G401 (cell line): ENCODE data around the gene CXCL8. TPM values are rescaled to one million over a fixed set of nuclear protein-coding genes. Genes with fewer than 3 reads are reported as not detected.
"Not testable (repeated sequence)": the region's sequence is repeated elsewhere in the genome, so short reads cannot be mapped to it uniquely, and the experiment has no call there.

Experiments
- DNase-seq: peaks from one replicate; pipeline ENCODE4 v3.0.0-alpha.2; 2015; ENCODE audit warnings: low spot score
- in situ Hi-C: cut with HindIII; loops from 2 replicates; pipeline ENCODE4 v1.10.0; 2016; ENCODE audit warnings: low sequenced_read_pairs, mixed read lengths
- total RNA-seq: library from RNA; depleted of rRNA; stranded (reverse); fragments of >200 nt; shearing (Covaris generic); gene quantifications from 2 replicates; pipeline ENCODE4 v1.2.3, GENCODE V29; 2014; rRNA removed

CXCL8 gene
- total RNA-seq, 1 experiment from 2014 or later, result not detected

GRCh38 chr4:73774406-73774805, 34.0 kb downstream of the CXCL8 start:
- in situ Hi-C loops, DNase-seq: not testable (repeated sequence)

- in situ Hi-C loops, result no loop called here
These were observed 36.0 kb downstream of the CXCL8 start for GRCh38 chr4:73776321-73776729.

GRCh38 chr4:73777612-73778011, 37.2 kb downstream of the CXCL8 start:
- in situ Hi-C loops, result no loop called here
- peak; percentile 3 for DNase-seq

More at GRCh38 chr4:73776321-73776729, 36.0 kb downstream of the CXCL8 start:
- DNase-seq, result peak; percentile 24

GRCh38 chr4:73780243-73780642, 39.9 kb downstream of the CXCL8 start:
- DNase-seq, result no peak
- in situ Hi-C loops, result no loop called here

GRCh38 chr4:73780834-73781233, 40.5 kb downstream of the CXCL8 start:
- DNase-seq, result no peak
- in situ Hi-C loops, result no loop called here

- DNase-seq, result no peak
- in situ Hi-C loops, result no loop called here
These were observed 48.0 kb downstream of the CXCL8 start for GRCh38 chr4:73788411-73788810.

Other genes with a start within 250 kb of the CXCL8 start
- not detected in 2 replicates for gene RASSF6, start 120.1 kb upstream of the CXCL8 start, total RNA-seq
- not detected in 2 replicates for gene CXCL6, start 96.1 kb downstream of the CXCL8 start, total RNA-seq
- not detected in 2 replicates for gene PF4V1, start 112.7 kb downstream of the CXCL8 start, total RNA-seq
- not detected in 2 replicates for gene CXCL1, start 128.8 kb downstream of the CXCL8 start, total RNA-seq
- gene PF4, start 241.5 kb downstream of the CXCL8 start, total RNA-seq, result not detected in 2 replicates
- gene PPBP, start 247.6 kb downstream of the CXCL8 start, total RNA-seq, result not detected in 2 replicates